ENCODE data around the gene NGLY1.

The NGLY1 gene

GRCh38 chr3:25782938-25783660, at the start of gene NGLY1:
NGLY1 (minus strand) TSS chr3:25783443; CDS start chr3:25783390, 53 bp downstream.
- peak; percentile 86 for DNase-seq

GRCh38 chr3:25831578-25831977, 48.3 kb upstream of the NGLY1 start:
- no peak for DNase-seq

- DNase-seq: no peak
These were observed 47.4 kb upstream of the NGLY1 start for GRCh38 chr3:25830373-25831280.

GRCh38 chr3:25826510-25826909, 43.3 kb upstream of the NGLY1 start:
- DNase-seq: no peak

- DNase-seq: no peak
These were observed 40.1 kb upstream of the NGLY1 start for GRCh38 chr3:25823314-25823713.

- no peak for DNase-seq
These were observed 38.7 kb upstream of the NGLY1 start for GRCh38 chr3:25821746-25822573.

GRCh38 chr3:25820816-25821486, 37.7 kb upstream of the NGLY1 start:
- DNase-seq: no peak

- DNase-seq: no peak
These were observed 37.1 kb upstream of the NGLY1 start for GRCh38 chr3:25820366-25820765.

- DNase-seq: no peak
These were observed 35.1 kb upstream of the NGLY1 start for GRCh38 chr3:25818335-25818734.

- DNase-seq: no peak
These were observed 34.4 kb upstream of the NGLY1 start for GRCh38 chr3:25817638-25818037.

- no peak for DNase-seq
These were observed 33.9 kb upstream of the NGLY1 start for GRCh38 chr3:25817107-25817506.

GRCh38 chr3:25812644-25813043, 29.4 kb upstream of the NGLY1 start:
- DNase-seq: no peak

- no peak for DNase-seq
These were observed 21.4 kb upstream of the NGLY1 start for GRCh38 chr3:25804676-25805075.

GRCh38 chr3:25803833-25804232, 20.6 kb upstream of the NGLY1 start:
- DNase-seq: no peak

- no peak for DNase-seq
These were observed 18.5 kb upstream of the NGLY1 start for GRCh38 chr3:25801786-25802185.

- DNase-seq: peak; percentile 92
These were observed 6.6 kb upstream of the NGLY1 start, which contains the start of gene OXSM for GRCh38 chr3:25789596-25790556. OXSM (plus strand) TSS chr3:25790090; CDS start chr3:25791021, 931 bp downstream.

GRCh38 chr3:25789209-25789595, 6.0 kb upstream of the NGLY1 start:
- DNase-seq: no peak

GRCh38 chr3:25787689-25788088, 4.4 kb upstream of the NGLY1 start:
- DNase-seq: no peak

GRCh38 chr3:25785826-25786225, 2.6 kb upstream of the NGLY1 start:
- no peak for DNase-seq

GRCh38 chr3:25784971-25785370, 1.7 kb upstream of the NGLY1 start:
- DNase-seq: no peak
